ENCODE data around the gene TMEM97.

Gene TMEM97

GRCh38 chr17:28317099-28317965, 1.7 kb upstream of the TMEM97 start:
- DNase-seq: no peak

GRCh38 chr17:28317966-28318758, 838 bp upstream of the TMEM97 start:
- DNase-seq: no peak

DNA sequence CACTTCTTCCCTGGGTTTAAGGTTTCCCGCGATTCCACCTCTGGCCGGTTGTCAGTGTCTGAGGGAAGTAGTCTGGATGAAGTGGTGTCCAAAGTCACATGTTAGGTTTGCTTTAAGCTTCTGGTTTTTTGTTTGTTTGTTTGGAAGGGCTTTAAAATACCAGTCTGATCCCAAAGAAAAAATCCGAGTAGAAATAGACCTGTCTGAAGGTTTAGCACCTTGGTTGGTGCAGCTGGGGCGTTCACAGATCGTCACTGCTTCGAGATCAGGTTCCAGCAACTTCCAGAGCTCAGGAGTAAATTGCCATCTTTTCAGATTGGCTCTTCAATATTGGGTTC, 567 bp downstream of the TMEM97 start:
- no peak for DNase-seq

- no peak for DNase-seq
Observed at GRCh38 chr17:28320215-28321061, 1.4 kb downstream of the TMEM97 start.

- no peak for DNase-seq
Observed at GRCh38 chr17:28324267-28324745, 5.3 kb downstream of the TMEM97 start.

DNA sequence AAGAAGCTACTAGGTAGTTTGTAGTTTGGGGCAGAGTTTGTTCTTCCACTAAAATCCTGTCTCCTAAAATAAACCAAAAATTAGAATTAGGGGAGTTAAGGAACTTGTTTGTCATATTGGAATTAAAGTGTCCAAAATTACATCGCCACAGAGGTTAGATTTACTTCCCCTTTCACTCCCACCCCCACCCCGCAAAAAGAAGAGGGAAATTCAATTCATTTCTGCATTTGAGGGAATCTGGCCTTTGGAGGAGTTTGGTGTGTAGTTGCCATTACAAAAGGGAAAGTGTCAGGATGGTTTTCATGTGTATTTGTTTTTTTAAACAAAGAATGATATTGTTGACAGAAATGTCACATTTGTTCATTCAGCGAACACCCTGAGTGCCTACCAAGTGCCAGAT, 5.8 kb downstream of the TMEM97 start:
- no peak for DNase-seq

DNA sequence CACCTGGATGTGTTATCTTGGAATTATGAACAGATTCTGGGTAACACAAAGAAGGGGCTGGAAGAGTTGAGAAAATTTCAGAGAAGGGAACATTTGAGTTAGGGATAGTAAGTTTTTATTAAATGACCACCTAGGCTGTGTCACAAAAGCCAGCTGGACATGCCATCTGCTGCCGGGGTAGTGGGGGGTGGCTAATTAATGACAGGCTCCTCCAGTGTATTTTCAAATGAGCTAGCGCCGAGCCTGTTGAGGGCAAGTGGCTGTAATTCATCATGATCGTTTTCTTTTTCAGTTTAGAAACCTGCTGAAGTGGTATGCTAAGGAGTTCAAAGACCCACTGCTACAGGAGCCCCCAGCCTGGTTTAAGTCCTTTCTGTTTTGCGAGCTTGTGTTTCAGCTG, 6.2 kb downstream of the TMEM97 start:
- DNase-seq: no peak

- no peak for DNase-seq
Observed at GRCh38 chr17:28326114-28326513, 7.1 kb downstream of the TMEM97 start.

GRCh38 chr17:28327031-28327607, 8.1 kb downstream of the TMEM97 start:
- no peak for DNase-seq

DNA sequence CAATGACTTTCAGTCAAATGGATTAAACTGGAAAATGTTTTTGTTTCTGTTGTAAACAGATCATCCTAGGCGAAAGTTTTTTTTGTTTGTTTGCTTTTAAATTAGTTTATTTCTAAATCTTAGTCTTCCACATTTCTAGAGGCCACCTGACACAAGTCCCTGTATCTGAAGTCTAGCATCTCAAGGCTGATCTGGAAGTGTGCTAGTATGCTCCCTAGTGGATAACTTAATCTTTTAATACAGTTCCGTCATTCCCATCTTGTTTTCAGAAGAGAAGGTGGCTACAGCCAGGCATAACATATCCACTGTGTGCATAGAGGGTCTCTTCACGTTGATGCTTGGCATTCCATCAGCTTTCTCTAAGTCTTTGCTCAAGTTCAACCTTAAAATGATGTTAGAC, 8.7 kb downstream of the TMEM97 start:
- no peak for DNase-seq

DNA sequence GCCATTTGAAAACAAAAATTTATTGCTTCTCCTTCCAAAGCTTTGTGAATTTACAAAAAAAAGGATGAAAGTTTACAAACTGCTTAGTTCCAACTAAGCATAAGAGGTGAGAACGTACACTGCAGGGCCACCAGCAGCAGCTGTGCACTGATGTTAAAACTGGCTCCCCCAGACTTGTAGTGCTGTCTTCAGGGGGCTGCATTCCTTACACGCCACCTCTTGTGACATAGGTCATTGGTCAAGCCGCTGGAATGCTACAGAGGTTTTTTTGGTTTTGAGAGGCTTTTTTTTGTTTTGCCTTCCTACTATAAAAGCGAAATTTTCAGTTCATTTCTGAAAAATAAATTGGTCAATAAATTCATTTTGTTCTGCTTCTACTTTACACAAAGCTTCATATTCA, 9.3 kb downstream of the TMEM97 start:
- no peak for DNase-seq

DNA sequence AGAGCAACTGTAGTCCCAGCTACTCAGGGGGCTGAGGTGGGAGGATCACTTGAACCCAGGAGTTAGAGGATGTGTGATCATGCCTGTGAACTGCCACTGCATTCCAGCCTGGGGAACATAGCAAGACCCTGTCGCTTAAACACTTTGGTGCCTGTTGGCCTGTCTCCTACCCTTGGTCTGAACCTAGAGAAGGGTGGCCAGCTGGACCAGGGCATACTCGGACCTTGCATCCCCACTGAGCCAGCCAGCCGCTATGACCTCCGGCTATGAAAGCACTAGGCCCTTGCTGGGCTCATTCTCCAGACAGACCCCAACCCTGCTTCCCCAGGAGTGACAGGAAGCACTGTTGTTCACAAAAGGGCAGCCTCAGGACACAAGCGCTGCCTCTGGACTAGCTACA, 11.7 kb downstream of the TMEM97 start:
- no peak for DNase-seq

DNA sequence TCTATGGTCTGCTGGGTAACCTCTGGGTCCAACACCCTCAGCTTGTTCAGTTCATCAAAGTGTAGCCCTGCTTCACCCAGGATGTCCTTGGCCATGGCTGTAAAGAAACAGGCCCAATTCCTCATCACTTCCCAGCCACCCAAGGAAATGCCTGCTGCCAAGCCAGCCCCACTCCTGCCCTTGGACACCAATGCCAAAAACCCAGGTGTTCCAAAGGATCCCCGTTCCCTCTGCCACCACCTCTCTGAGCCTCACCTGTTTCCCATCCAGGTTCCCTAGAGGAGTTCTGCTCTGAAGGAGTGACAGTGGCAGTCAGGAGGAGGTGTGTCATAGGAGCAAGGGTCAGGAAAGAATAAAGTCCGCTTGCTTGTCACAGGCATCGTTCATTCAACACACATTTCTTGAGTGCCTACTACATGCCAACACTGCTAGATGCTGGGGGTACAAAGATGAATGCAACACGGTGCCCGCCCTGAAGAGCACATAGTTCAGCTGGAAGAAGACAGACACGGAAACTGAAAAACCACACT, 13.0 kb downstream of the TMEM97 start:
- DNase-seq: no peak

GRCh38 chr17:28333083-28333746, 14.2 kb downstream of the TMEM97 start:
- no peak for DNase-seq

DNA sequence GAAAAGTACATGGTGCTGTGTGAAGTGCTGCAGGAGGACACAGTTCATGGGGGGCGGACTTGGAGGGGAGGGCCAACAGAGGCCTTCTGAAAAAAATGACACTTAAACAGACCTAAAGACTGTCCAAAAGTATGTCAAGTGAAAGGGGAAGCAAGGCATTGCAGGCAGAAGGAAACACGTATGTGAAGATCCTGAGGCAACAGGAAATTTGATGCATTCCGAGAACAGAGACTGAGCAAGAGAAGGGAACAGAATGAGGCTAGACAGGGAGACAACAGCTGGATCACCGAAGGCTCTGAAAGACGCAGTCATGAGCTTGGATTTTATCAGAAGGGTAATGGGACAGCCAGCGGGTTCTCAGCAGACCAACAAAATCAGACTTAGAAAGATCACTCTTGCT, 15.2 kb downstream of the TMEM97 start:
- DNase-seq: no peak

- DNase-seq: no peak
Observed at GRCh38 chr17:28334666-28335200, 15.7 kb downstream of the TMEM97 start.

- DNase-seq: peak; percentile 97
Observed at GRCh38 chr17:28335201-28335958, 16.4 kb downstream of the TMEM97 start, which contains the start of the genes IFT20 and TNFAIP1. Gene IFT20, minus strand, starts transcription at chr17:28335472. Its CDS starts 3,487 bp downstream, at chr17:28331985. Gene TNFAIP1, plus strand, starts transcription at chr17:28335761. Its CDS starts 3,761 bp downstream, at chr17:28339522.

- no peak for DNase-seq
Observed at GRCh38 chr17:28335959-28336871, 17.2 kb downstream of the TMEM97 start.

DNA sequence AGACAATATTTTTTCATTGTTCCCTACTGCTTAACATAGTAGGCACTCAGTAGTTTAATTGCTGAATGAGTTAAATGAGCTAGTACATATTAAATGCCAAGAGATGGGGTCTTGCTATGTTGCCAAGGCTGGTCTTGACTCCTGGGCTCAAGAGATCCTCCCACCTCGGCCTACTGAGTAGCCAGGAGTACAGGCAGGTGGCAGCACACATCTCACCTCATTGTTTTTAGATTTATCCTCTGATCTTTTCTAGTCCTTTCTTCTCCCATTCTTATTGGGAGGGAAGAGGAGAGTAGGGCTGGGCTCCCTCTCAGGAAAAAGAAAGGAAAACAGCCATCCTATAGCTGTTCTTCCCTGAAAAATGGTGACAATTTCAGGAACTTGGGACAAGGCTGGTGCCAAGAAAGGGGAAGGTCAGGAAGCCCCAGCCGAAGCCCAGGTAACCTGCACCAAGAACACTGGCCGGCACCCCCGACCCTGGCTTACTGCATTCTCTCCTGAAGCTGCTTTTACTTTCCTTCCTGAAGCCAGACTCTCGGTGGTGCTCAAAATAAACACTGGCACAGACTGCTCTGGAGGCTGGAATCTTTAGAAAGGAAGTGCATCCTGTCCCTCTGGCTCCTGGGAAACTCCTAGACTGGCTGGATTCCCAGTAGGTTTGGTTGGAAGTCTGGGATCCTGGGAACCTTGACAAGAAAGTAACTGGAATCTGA, 19.2 kb downstream of the TMEM97 start:
- DNase-seq: no peak
